GM12801 (cell line): ENCODE data around the gene SERPINC1.

Source experiments
- CTCF ChIP-seq: IDR thresholded peaks from one replicate; pipeline ENCODE4 v1.5.1; 2011; ENCODE audit warnings: control low read depth; ENCODE audit not compliant: insufficient read length; ENCODE audit errors: extremely low read depth

SERPINC1 gene

GRCh38 chr1:173917149-173917548, at the start of gene SERPINC1:
Gene SERPINC1, minus strand, starts transcription at chr1:173917327. Its CDS starts 68 bp downstream, at chr1:173917259.
- no peak for TF ChIP-seq CTCF

- TF ChIP-seq CTCF: no peak
Measured at GRCh38 chr1:173963477-173963876, 46.4 kb upstream of the SERPINC1 start.

- TF ChIP-seq CTCF: no peak
Measured at GRCh38 chr1:173960625-173961024, 43.5 kb upstream of the SERPINC1 start.

- no peak for TF ChIP-seq CTCF
Measured at GRCh38 chr1:173954179-173954578, 37.1 kb upstream of the SERPINC1 start.

GRCh38 chr1:173948594-173948993, 31.5 kb upstream of the SERPINC1 start:
- no peak for TF ChIP-seq CTCF

- no peak for TF ChIP-seq CTCF
Measured at GRCh38 chr1:173946380-173946921, 29.3 kb upstream of the SERPINC1 start.

- TF ChIP-seq CTCF: no peak
Measured at GRCh38 chr1:173937062-173937461, 19.9 kb upstream of the SERPINC1 start.
